Measurements from ENCODE around the gene NDUFA7. TPM values are rescaled to one million over a fixed set of nuclear protein-coding genes. Genes with fewer than 3 reads are reported as not detected.

NDUFA7 gene
- polyA plus RNA-seq, 2 of the 4 experiments (the other 2 are of a cell fraction) = 29.7 to 40.2 TPM

DNA sequence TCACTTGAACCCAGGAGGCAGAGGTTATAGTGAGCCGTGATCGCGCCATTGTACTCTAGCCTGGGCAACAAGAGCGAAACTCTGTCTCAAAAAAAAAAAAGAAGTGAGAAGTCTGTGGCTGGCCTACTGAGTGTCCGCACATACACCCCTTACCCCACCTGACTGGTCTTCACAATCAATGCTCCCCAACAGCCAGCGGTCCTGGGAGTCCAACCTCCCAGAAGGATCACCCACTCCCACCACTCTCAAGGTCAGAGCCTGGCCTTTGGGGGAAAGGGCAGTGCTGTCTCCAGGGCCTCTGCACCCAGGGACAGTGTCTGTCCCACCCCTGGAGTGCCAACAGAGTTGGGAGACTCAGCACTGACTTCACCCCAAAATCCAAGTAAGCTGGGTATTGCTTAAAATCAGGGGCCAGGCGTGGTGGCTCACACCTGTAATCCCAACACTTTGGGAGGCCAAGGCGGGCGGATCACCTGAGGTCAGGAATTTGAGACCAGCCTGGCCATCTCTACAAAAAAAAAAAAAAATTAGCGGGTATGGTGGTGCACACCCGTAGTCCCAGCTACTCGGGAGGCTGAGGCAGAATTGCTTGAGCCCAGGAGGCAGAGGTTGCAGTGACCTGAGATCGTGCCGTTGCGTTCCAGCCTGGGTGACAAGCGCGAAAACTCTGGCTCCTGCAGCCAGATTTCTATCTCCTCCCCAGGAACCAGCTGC, 10.7 kb downstream of the NDUFA7 start:
- DNase-seq (ENCODE audit: low read depth in 1 of 2, low spot score in 1 of 2) (no peak), ATAC-seq (no peak), FAIRE-seq (no peak)
- Histone ChIP-seq H3K4me2 (no peak overlapping the region), H3K9me3 (no peaks in the 10 kb centered on the region), H3K27ac (no peak overlapping the region), H3K4me3 (no peak overlapping the region), H3K4me1 (peaks cover 20% of the 10 kb centered on the region)
- WGBS (ENCODE audit: missing lambda C conversion rate) = 97% methylated on average over 16 of the region's 17 CpGs
- no peak for TF ChIP-seq EHF (CRISPR knock-in tag; IDR thresholded peaks at IDR 0.05)
- no peak for TF ChIP-seq FOSL2 (IDR thresholded peaks at IDR 0.05)
- TF ChIP-seq FOSL2 (CRISPR knock-in tag; IDR thresholded peaks at IDR 0.05) = no peak
- no peak for TF ChIP-seq CEBPB (IDR thresholded peaks at IDR 0.05)
- no peak for TF ChIP-seq ZFP36 (IDR thresholded peaks at IDR 0.05; ENCODE audit: borderline replicate concordance, partially characterized antibody)
- TF ChIP-seq HOXB13 (CRISPR knock-in tag; IDR thresholded peaks at IDR 0.05; ENCODE audit: low read depth) = no peak
- TF ChIP-seq, protein P1, sequence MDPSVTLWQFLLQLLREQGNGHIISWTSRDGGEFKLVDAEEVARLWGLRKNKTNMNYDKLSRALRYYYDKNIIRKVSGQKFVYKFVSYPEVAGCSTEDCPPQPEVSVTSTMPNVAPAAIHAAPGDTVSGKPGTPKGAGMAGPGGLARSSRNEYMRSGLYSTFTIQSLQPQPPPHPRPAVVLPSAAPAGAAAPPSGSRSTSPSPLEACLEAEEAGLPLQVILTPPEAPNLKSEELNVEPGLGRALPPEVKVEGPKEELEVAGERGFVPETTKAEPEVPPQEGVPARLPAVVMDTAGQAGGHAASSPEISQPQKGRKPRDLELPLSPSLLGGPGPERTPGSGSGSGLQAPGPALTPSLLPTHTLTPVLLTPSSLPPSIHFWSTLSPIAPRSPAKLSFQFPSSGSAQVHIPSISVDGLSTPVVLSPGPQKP (IDR thresholded peaks at IDR 0.05; ENCODE audit: low read depth, low read length) = no peak
- TF ChIP-seq REST (IDR thresholded peaks at IDR 0.05) = no peak
- TF ChIP-seq, protein P2, sequence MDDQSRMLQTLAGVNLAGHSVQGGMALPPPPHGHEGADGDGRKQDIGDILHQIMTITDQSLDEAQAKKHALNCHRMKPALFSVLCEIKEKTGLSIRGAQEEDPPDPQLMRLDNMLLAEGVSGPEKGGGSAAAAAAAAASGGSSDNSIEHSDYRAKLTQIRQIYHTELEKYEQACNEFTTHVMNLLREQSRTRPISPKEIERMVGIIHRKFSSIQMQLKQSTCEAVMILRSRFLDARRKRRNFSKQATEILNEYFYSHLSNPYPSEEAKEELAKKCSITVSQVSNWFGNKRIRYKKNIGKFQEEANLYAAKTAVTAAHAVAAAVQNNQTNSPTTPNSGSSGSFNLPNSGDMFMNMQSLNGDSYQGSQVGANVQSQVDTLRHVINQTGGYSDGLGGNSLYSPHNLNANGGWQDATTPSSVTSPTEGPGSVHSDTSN (IDR thresholded peaks at IDR 0.05) = no peak
- no peak for TF ChIP-seq NFE2L2 (conservative IDR thresholded peaks at IDR 0.05; ENCODE audit: low read length)
- TF ChIP-seq, protein P3, sequence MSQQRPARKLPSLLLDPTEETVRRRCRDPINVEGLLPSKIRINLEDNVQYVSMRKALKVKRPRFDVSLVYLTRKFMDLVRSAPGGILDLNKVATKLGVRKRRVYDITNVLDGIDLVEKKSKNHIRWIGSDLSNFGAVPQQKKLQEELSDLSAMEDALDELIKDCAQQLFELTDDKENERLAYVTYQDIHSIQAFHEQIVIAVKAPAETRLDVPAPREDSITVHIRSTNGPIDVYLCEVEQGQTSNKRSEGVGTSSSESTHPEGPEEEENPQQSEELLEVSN (IDR thresholded peaks at IDR 0.05; ENCODE audit: borderline replicate concordance, low read depth) = no peak
- no peak for TF ChIP-seq KDM1A (IDR thresholded peaks at IDR 0.05; ENCODE audit: low read depth)
- no peak for TF ChIP-seq ZNF302 (CRISPR knock-in tag; IDR thresholded peaks at IDR 0.05)
- no peak for TF ChIP-seq HES2 (IDR thresholded peaks at IDR 0.05)
- no peak for TF ChIP-seq FOSB (CRISPR knock-in tag; IDR thresholded peaks at IDR 0.05)
- no peak for TF ChIP-seq RNF2 (IDR thresholded peaks at IDR 0.05; ENCODE audit: borderline replicate concordance, low read depth)
- TF ChIP-seq EP300 (IDR thresholded peaks at IDR 0.05) = no peak
- POLR2A ChIA-PET = interaction anchor here (1.0 kb wide), 1 partner anchor 11 kb away, joined by 3 read pairs; the partner anchor contains the start of genes NDUFA7 and RPS28
- CTCF ChIA-PET = interaction anchor here (0.8 to 1.1 kb wide), 2 partner anchors 10 to 195 kb away, joined by 3 to 5 read pairs; no protein-coding TSS in a partner anchor

DNA sequence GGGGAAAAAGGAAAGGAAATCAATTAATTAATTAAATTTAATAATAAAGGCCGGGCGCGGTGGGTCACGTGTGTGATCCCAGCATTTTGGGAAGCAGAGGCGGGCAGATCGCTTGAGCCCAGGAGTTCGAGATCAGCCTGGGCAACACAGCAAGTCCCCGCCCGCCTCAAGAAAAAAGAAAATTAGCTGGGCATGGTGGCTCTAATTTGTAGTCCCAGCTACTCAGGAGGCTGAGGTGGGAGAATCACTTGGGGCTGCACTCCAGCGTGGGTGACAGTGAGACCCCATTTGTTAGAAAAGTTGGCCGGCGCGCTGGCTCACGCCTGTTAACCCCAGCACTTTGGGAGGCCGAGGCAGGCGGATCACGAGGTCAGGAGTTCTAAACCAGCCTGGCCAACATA, 12.3 kb downstream of the NDUFA7 start:
- peak overlapping the region in 1 of 2 experiments; percentile 92; a peak in 4 of 6 replicates for H3K27ac ChIP-seq
- H3K4me3 ChIP-seq = peak overlapping the region; percentile 53; the same call in 1 of the 3 replicates
- no peak for TF ChIP-seq JUNB (IDR thresholded peaks at IDR 0.05)
- no peak for TF ChIP-seq HOXA7 (CRISPR knock-in tag; IDR thresholded peaks at IDR 0.05)
- TF ChIP-seq CBX2 (IDR thresholded peaks at IDR 0.05; ENCODE audit: borderline replicate concordance, low read depth) = no peak
- no peak for TF ChIP-seq ZC3H11A (IDR thresholded peaks at IDR 0.05)
- no peak for TF ChIP-seq BCL3 (IDR thresholded peaks at IDR 0.05)
- no peak for TF ChIP-seq NFE2L2 (conservative IDR thresholded peaks at IDR 0.05; ENCODE audit: low read length)
- TF ChIP-seq RCOR1 (IDR thresholded peaks at IDR 0.05; ENCODE audit: low read depth, low read length) = no peak
- no peak for TF ChIP-seq MYC (IDR thresholded peaks at IDR 0.05; ENCODE audit: borderline replicate concordance, low read length)
- TF ChIP-seq, protein P3 (IDR thresholded peaks at IDR 0.05; ENCODE audit: borderline replicate concordance, low read depth) = no peak
- no peak for TF ChIP-seq RARB (CRISPR knock-in tag; IDR thresholded peaks at IDR 0.05)
- TF ChIP-seq PHF8 (IDR thresholded peaks at IDR 0.05; ENCODE audit: borderline replicate concordance, low read depth) = no peak
- TF ChIP-seq ZSCAN20 (CRISPR knock-in tag; IDR thresholded peaks at IDR 0.05) = no peak
- TF ChIP-seq FOSB (CRISPR knock-in tag; IDR thresholded peaks at IDR 0.05) = no peak
- no peak for TF ChIP-seq SREBF2 (IDR thresholded peaks at IDR 0.05)
- no peak for TF ChIP-seq TP53 (CRISPR knock-in tag; IDR thresholded peaks at IDR 0.05)

More for the DNA sequence above, 12.3 kb downstream of the NDUFA7 start:
- DNase-seq (ENCODE audit: low read depth in 1 of 2, low spot score in 1 of 2) (no peak), FAIRE-seq (no peak), ATAC-seq (no peak)
- H3K9me3 ChIP-seq = no peaks in the 10 kb centered on the region
- peak overlapping the region; percentile 95 for H3K4me2 ChIP-seq
- peaks cover 20% of the 10 kb centered on the region for H3K4me1 ChIP-seq
- POLR2A ChIA-PET = no interaction called here
- WGBS (ENCODE audit: missing lambda C conversion rate) = 71% methylated on average over 17 of the region's 17 CpGs
- CTCF ChIA-PET = no interaction called here

All from A549 (cell line).